Subcutaneous adipose tissue (tissue), 4 donors: Measurements from ENCODE around the gene IMPDH1. TPM values are rescaled to one million over a fixed set of nuclear protein-coding genes. Genes with fewer than 3 reads are reported as not detected.

ENCODE experiments used
- total RNA-seq, 4 donors: library from RNA; depleted of rRNA; stranded (reverse); fragments of >200 nt; gene quantifications; one replicate each; pipeline ENCODE4 v1.1.0, GENCODE V29; 2016
- TF ChIP-seq, protein P1 (sequence below): fragments of 450-650 bp; IDR thresholded peaks from one replicate; pipeline ENCODE4 v1.5.1; 2016; ENCODE audit warnings: low read depth, mild to moderate bottlenecking, control low read depth, antibody characterized with exemption, moderate library complexity

The IMPDH1 gene
- total RNA-seq, 4 donors from 2014 or later = 67.6 to 94.2 (median 71.7) TPM

DNA sequence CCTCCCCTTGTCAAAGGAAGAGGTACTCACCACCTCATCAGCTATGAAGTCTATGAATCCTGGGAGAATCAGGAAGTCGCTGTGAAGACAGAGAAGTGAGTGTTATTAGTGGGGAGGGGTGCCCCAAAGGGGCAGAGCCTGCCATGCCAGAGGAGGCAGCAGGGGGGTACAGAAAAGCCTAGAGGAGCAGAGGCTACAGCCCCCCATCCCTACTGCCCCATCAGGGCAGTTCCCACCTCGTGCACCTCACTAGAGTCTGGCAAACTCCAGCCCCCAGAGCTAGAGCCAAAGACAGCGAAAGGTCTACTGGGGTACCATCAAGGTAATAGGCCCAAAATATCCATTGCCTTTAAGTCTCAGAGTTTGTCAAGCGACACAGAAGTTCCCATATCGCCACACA, 6.1 kb downstream of the IMPDH1 start:
- TF ChIP-seq, protein P1, sequence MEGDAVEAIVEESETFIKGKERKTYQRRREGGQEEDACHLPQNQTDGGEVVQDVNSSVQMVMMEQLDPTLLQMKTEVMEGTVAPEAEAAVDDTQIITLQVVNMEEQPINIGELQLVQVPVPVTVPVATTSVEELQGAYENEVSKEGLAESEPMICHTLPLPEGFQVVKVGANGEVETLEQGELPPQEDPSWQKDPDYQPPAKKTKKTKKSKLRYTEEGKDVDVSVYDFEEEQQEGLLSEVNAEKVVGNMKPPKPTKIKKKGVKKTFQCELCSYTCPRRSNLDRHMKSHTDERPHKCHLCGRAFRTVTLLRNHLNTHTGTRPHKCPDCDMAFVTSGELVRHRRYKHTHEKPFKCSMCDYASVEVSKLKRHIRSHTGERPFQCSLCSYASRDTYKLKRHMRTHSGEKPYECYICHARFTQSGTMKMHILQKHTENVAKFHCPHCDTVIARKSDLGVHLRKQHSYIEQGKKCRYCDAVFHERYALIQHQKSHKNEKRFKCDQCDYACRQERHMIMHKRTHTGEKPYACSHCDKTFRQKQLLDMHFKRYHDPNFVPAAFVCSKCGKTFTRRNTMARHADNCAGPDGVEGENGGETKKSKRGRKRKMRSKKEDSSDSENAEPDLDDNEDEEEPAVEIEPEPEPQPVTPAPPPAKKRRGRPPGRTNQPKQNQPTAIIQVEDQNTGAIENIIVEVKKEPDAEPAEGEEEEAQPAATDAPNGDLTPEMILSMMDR = no peak

- TF ChIP-seq, protein P1 = no peak
Measured at GRCh38 chr7:128402356-128402755, 7.4 kb downstream of the IMPDH1 start.

GRCh38 chr7:128400566-128400965, 9.2 kb downstream of the IMPDH1 start:
- TF ChIP-seq, protein P1 = no peak

DNA sequence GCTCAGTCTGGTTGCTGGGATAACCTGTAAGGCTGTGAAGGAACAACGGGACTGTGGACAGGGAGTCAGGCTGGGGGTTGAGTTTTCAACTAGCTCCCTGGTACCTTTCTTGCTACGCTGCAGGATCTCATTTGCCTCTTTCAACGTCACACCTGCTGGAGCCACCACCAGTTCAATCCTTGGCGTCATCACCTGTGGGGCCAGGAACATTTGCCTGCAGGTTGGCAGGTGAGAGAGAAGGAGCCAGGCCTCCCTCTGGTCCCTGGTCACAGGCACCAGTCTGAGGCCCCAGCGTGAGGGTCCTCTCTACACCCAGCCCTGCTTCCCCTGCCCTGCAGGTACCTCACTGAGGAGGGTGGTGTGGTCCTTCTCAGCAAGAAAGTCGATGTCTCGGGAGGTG, 9.8 kb downstream of the IMPDH1 start:
- TF ChIP-seq, protein P1 = no peak

- TF ChIP-seq, protein P1 = no peak
Measured at GRCh38 chr7:128398841-128399135, 11.0 kb downstream of the IMPDH1 start.

DNA sequence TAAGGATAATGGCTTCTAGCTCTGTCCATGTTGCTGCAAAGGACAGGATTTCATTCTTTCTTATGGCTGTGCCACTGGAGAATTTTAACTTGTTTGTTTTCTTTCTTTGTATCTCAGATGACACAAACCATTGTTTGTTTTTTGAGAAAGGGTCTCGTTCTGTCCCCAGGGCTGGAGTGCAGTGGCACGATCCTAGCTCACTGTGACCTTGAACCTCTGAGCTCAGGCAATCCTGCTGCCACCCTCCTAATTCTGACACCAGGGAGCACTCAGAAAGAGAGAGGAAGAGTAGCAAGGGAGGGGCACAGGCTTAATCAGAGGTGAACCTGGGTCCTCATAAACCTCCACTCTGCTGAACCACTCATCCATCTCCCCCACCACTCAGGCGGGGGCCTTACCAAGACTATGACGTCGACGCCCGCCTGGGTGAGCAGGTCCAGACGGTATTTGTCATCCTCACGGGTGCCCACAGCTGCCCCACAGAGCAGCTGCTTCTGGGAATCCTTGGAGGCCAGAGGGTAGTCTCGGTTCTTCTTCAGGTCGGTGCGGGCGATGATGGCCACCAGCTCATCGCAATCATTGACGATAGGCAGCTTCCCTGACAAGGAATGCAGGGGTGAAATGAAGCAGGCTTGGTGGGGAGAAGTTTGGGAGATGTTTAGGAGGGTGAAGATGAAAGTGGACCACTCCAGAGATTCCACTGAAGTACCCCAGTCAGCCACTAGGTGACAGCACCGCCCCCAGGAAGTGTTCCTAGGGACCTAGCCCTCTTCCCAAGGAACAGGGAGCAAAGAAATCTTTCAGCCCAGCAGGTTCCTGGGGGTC, 11.6 kb downstream of the IMPDH1 start:
- TF ChIP-seq, protein P1 = no peak

- TF ChIP-seq, protein P1 = no peak
Measured at GRCh38 chr7:128396357-128396756, 13.4 kb downstream of the IMPDH1 start.
